Bone marrow (tissue), 2 donors: ENCODE results near the gene OR4M1.
"Not testable (repeated sequence)": the region's sequence is repeated elsewhere in the genome, so short reads cannot be mapped to it uniquely, and the experiment has no call there.

ENCODE experiments used
- DNase-seq, 2 donors: peaks; one replicate each; lab custom pipeline; 2025; lab: John Stamatoyannopoulos, UW

Gene OR4M1

GRCh38 chr14:19773204-19773603 is at the start of gene OR4M1:
Gene OR4M1, plus strand, starts transcription at chr14:19773504. Its CDS starts 6,819 bp downstream, at chr14:19780323.
- DNase-seq, result not testable (repeated sequence)

GRCh38 chr14:19729359-19729758 is 43.9 kb upstream of the OR4M1 start:
- DNase-seq, result no peak

GRCh38 chr14:19729763-19730162 is 43.5 kb upstream of the OR4M1 start:
- DNase-seq, result no peak

GRCh38 chr14:19733893-19734292 is 39.4 kb upstream of the OR4M1 start:
- DNase-seq, result not testable (repeated sequence)

- no peak for DNase-seq
These were observed 30.0 kb upstream of the OR4M1 start, which contains the start of gene OR4Q3 for GRCh38 chr14:19743256-19743655. Gene OR4Q3, plus strand, starts transcription at chr14:19743571.

- not testable (repeated sequence) for DNase-seq
These were observed 21.0 kb upstream of the OR4M1 start for GRCh38 chr14:19752316-19752715.

- no peak for DNase-seq
These were observed 19.1 kb upstream of the OR4M1 start for GRCh38 chr14:19754172-19754571.

- DNase-seq, result not testable (repeated sequence)
These were observed 1.8 kb upstream of the OR4M1 start for GRCh38 chr14:19771491-19771890.

GRCh38 chr14:19771895-19772430 is 1.3 kb upstream of the OR4M1 start:
- no peak for DNase-seq

- DNase-seq, result not testable (repeated sequence)
These were observed 850 bp upstream of the OR4M1 start for GRCh38 chr14:19772454-19772853.

GRCh38 chr14:19775587-19775986 is 2.3 kb downstream of the OR4M1 start:
- DNase-seq, result no peak

GRCh38 chr14:19785848-19786247 is 12.5 kb downstream of the OR4M1 start:
- not testable (repeated sequence) for DNase-seq

- not testable (repeated sequence) for DNase-seq
These were observed 14.0 kb downstream of the OR4M1 start for GRCh38 chr14:19787318-19787717.

GRCh38 chr14:19788150-19788549 is 14.8 kb downstream of the OR4M1 start:
- not testable (repeated sequence) for DNase-seq

- not testable (repeated sequence) for DNase-seq
These were observed 23.3 kb downstream of the OR4M1 start for GRCh38 chr14:19796520-19797108.

GRCh38 chr14:19799880-19800279 is 26.6 kb downstream of the OR4M1 start:
- no peak for DNase-seq

GRCh38 chr14:19800282-19801117 is 27.2 kb downstream of the OR4M1 start:
- DNase-seq, result no peak

GRCh38 chr14:19801118-19801464 is 27.8 kb downstream of the OR4M1 start:
- no peak for DNase-seq

- not testable (repeated sequence) for DNase-seq
These were observed 30.2 kb downstream of the OR4M1 start, which contains the start of gene OR4N2 for GRCh38 chr14:19803470-19803869. Gene OR4N2, plus strand, starts transcription at chr14:19803770. Its CDS starts 23,679 bp downstream, at chr14:19827449.

GRCh38 chr14:19813171-19813920 is 40.0 kb downstream of the OR4M1 start:
- DNase-seq, result not testable (repeated sequence)

- DNase-seq, result not testable (repeated sequence)
These were observed 46.6 kb downstream of the OR4M1 start for GRCh38 chr14:19819879-19820278.

GRCh38 chr14:19821016-19821415 is 47.7 kb downstream of the OR4M1 start:
- not testable (repeated sequence) for DNase-seq
